ENCODE results near the gene MED13L. TPM values are rescaled to one million over a fixed set of nuclear protein-coding genes. Genes with fewer than 3 reads are reported as not detected.

MED13L gene
- total and polyA plus RNA-seq, 4 donors = 7.9 to 94.0 (median 37.7) TPM

DNA sequence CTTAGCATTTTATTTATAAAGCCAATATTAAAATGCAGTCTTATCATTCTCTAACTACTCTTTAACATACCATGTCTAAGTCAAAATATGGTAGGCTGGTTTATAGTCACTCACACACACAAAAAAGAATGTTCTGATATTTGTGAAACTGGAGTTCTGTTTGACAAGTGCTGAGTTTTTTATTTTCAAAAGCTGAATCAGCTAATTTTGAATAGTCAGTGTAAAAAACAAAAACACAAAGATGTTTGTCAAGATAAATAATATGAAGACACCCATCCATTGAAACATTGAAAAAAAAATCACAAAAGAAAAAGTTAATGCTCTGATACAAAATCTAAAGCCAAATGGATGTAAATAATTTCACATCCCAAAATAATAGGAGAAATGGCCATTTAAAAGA lies 231.5 kb downstream of the MED13L start:
- Histone ChIP-seq H3K4me3 (ENCODE audit: low read depth in 1 of 3, low read length in 3 of 3) (no peak overlapping the region), H3K27ac (ENCODE audit: low read depth in 1 of 2, low read length in 2 of 2) (no peak overlapping the region), H3K36me3 (ENCODE audit: control insufficient read depth in 4 of 4, insufficient read depth in 3 of 4, low read depth in 1 of 4, low read length in 3 of 4) (no peaks in the 10 kb centered on the region), H3K9me3 (ENCODE audit: control insufficient read depth in 4 of 4, low read length in 3 of 4) (no peaks in the 10 kb centered on the region), H3K9ac (ENCODE audit: low read depth in 1 of 2, low read length in 2 of 2) (no peak overlapping the region), H3K27me3 (ENCODE audit: control insufficient read depth in 4 of 4, insufficient read depth in 4 of 4, low read length in 3 of 4) (no peaks in the 10 kb centered on the region), H3K4me1 (ENCODE audit: control insufficient read depth in 4 of 4, insufficient read depth in 4 of 4, low read length in 3 of 4) (peaks cover 11 to 19% (median 15%) of the 10 kb centered on the region in 4 donors)
- TF ChIP-seq GABPA (IDR thresholded peaks at IDR 0.05 in 1 of 2, conservative IDR thresholded peaks at IDR 0.05 in 1 of 2) (no peak), FOXA1 (IDR thresholded peaks at IDR 0.05) (no peak), RXRA (IDR thresholded peaks at IDR 0.05) (no peak), HNF4G (IDR thresholded peaks at IDR 0.05) (no peak), RAD21 (IDR thresholded peaks at IDR 0.05) (no peak), EGR1 (IDR thresholded peaks at IDR 0.05; ENCODE audit: low read depth in 2 of 2) (no peak), JUND (IDR thresholded peaks at IDR 0.05) (no peak), HNF4A (conservative IDR thresholded peaks at IDR 0.05) (no peak), SP1 (IDR thresholded peaks at IDR 0.05) (no peak), TAF1 (conservative IDR thresholded peaks at IDR 0.05) (no peak), NR2F2 (IDR thresholded peaks at IDR 0.05) (no peak), YY1 (IDR thresholded peaks at IDR 0.05) (no peak), FOXA2 (IDR thresholded peaks at IDR 0.05) (no peak)
- TF ChIP-seq, protein P1, sequence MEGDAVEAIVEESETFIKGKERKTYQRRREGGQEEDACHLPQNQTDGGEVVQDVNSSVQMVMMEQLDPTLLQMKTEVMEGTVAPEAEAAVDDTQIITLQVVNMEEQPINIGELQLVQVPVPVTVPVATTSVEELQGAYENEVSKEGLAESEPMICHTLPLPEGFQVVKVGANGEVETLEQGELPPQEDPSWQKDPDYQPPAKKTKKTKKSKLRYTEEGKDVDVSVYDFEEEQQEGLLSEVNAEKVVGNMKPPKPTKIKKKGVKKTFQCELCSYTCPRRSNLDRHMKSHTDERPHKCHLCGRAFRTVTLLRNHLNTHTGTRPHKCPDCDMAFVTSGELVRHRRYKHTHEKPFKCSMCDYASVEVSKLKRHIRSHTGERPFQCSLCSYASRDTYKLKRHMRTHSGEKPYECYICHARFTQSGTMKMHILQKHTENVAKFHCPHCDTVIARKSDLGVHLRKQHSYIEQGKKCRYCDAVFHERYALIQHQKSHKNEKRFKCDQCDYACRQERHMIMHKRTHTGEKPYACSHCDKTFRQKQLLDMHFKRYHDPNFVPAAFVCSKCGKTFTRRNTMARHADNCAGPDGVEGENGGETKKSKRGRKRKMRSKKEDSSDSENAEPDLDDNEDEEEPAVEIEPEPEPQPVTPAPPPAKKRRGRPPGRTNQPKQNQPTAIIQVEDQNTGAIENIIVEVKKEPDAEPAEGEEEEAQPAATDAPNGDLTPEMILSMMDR (IDR thresholded peaks at IDR 0.05; ENCODE audit: low read depth, low read length, missing input control) = no peak
- TF ChIP-seq, protein P2, sequence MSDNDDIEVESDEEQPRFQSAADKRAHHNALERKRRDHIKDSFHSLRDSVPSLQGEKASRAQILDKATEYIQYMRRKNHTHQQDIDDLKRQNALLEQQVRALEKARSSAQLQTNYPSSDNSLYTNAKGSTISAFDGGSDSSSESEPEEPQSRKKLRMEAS (IDR thresholded peaks at IDR 0.05) = no peak
- TF ChIP-seq, protein P3, sequence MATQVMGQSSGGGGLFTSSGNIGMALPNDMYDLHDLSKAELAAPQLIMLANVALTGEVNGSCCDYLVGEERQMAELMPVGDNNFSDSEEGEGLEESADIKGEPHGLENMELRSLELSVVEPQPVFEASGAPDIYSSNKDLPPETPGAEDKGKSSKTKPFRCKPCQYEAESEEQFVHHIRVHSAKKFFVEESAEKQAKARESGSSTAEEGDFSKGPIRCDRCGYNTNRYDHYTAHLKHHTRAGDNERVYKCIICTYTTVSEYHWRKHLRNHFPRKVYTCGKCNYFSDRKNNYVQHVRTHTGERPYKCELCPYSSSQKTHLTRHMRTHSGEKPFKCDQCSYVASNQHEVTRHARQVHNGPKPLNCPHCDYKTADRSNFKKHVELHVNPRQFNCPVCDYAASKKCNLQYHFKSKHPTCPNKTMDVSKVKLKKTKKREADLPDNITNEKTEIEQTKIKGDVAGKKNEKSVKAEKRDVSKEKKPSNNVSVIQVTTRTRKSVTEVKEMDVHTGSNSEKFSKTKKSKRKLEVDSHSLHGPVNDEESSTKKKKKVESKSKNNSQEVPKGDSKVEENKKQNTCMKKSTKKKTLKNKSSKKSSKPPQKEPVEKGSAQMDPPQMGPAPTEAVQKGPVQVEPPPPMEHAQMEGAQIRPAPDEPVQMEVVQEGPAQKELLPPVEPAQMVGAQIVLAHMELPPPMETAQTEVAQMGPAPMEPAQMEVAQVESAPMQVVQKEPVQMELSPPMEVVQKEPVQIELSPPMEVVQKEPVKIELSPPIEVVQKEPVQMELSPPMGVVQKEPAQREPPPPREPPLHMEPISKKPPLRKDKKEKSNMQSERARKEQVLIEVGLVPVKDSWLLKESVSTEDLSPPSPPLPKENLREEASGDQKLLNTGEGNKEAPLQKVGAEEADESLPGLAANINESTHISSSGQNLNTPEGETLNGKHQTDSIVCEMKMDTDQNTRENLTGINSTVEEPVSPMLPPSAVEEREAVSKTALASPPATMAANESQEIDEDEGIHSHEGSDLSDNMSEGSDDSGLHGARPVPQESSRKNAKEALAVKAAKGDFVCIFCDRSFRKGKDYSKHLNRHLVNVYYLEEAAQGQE (IDR thresholded peaks at IDR 0.05) = no peak
- TF ChIP-seq, protein P4, sequence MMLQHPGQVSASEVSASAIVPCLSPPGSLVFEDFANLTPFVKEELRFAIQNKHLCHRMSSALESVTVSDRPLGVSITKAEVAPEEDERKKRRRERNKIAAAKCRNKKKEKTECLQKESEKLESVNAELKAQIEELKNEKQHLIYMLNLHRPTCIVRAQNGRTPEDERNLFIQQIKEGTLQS (IDR thresholded peaks at IDR 0.05) = no peak
- TF ChIP-seq, protein P5, sequence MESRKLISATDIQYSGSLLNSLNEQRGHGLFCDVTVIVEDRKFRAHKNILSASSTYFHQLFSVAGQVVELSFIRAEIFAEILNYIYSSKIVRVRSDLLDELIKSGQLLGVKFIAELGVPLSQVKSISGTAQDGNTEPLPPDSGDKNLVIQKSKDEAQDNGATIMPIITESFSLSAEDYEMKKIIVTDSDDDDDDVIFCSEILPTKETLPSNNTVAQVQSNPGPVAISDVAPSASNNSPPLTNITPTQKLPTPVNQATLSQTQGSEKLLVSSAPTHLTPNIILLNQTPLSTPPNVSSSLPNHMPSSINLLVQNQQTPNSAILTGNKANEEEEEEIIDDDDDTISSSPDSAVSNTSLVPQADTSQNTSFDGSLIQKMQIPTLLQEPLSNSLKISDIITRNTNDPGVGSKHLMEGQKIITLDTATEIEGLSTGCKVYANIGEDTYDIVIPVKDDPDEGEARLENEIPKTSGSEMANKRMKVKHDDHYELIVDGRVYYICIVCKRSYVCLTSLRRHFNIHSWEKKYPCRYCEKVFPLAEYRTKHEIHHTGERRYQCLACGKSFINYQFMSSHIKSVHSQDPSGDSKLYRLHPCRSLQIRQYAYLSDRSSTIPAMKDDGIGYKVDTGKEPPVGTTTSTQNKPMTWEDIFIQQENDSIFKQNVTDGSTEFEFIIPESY (IDR thresholded peaks at IDR 0.05) = no peak
- no peak for DNase-seq (ENCODE audit: low spot score)
